ENCODE results near the gene TSGA10IP. TPM values are rescaled to one million over a fixed set of nuclear protein-coding genes. Genes with fewer than 3 reads are reported as not detected.

Gene TSGA10IP
- total RNA-seq, 4 donors from 2014 or later, result not detected

DNA sequence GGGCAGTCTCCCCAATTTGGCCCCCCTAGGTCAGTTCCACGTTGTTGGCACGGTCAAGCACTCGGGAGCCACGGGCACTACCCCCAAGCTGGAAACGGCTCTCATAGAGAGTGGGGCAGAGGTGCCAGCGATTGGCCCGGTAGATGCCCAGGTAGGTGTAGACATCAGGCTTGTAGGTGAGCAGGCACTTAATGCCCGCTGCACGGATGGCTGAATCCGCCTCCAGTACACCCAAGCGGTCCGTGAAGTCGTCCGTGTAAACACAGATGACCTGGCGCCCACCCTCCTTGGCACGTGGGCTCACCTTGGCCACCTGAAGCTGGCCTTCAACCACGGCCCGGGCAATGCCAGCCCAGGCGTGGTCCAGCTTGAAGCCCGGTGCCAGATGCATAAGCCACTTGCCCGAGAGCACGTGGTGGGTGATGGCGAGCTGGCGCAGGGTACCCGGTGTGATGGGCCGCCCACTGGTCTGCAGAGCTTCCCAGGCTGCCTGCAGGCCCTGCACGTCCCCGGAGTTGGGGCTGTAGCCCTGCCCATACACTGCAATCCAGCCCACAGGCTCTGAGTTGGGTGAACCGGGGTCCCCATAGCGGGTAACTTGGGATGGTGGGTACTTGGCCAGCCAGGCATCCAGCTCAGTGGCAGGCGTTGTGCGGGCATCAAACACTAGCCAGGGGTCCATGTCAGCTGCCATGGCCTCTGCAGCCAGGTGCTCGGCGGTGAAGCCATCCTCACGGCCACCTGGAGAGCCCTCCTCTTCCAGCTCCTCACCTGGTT is 27.7 kb upstream of the TSGA10IP start:
- H3K36me3 ChIP-seq, result peaks cover 0 to 29% of the 10 kb centered on the region in 2 donors
- TF ChIP-seq, protein P1, sequence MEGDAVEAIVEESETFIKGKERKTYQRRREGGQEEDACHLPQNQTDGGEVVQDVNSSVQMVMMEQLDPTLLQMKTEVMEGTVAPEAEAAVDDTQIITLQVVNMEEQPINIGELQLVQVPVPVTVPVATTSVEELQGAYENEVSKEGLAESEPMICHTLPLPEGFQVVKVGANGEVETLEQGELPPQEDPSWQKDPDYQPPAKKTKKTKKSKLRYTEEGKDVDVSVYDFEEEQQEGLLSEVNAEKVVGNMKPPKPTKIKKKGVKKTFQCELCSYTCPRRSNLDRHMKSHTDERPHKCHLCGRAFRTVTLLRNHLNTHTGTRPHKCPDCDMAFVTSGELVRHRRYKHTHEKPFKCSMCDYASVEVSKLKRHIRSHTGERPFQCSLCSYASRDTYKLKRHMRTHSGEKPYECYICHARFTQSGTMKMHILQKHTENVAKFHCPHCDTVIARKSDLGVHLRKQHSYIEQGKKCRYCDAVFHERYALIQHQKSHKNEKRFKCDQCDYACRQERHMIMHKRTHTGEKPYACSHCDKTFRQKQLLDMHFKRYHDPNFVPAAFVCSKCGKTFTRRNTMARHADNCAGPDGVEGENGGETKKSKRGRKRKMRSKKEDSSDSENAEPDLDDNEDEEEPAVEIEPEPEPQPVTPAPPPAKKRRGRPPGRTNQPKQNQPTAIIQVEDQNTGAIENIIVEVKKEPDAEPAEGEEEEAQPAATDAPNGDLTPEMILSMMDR (IDR thresholded peaks at IDR 0.05), result no peak
- TF ChIP-seq POLR2AphosphoS5 (IDR thresholded peaks at IDR 0.05), result no peak
- no peak for TF ChIP-seq POLR2A (IDR thresholded peaks at IDR 0.05)
- H3K4me3 ChIP-seq, result peak overlapping the region; percentile 59 to 99
- peak overlapping the region; percentile 78 to 98 (median 97) for H3K27ac ChIP-seq
- H3K9me3 ChIP-seq, result no peaks in the 10 kb centered on the region
- H3K27me3 ChIP-seq, result no peaks in the 10 kb centered on the region
- 69% methylated on average over 6 of the region's 35 CpGs; no CpG with 5 or more reads in 1 of the 2 donors for WGBS, 2 donors (ENCODE audit: low coverage in 1 of 2)
- ATAC-seq, result no peak
- peaks cover 0 to 66% (median 42%) of the 10 kb centered on the region in 3 donors for H3K4me1 ChIP-seq

DNA sequence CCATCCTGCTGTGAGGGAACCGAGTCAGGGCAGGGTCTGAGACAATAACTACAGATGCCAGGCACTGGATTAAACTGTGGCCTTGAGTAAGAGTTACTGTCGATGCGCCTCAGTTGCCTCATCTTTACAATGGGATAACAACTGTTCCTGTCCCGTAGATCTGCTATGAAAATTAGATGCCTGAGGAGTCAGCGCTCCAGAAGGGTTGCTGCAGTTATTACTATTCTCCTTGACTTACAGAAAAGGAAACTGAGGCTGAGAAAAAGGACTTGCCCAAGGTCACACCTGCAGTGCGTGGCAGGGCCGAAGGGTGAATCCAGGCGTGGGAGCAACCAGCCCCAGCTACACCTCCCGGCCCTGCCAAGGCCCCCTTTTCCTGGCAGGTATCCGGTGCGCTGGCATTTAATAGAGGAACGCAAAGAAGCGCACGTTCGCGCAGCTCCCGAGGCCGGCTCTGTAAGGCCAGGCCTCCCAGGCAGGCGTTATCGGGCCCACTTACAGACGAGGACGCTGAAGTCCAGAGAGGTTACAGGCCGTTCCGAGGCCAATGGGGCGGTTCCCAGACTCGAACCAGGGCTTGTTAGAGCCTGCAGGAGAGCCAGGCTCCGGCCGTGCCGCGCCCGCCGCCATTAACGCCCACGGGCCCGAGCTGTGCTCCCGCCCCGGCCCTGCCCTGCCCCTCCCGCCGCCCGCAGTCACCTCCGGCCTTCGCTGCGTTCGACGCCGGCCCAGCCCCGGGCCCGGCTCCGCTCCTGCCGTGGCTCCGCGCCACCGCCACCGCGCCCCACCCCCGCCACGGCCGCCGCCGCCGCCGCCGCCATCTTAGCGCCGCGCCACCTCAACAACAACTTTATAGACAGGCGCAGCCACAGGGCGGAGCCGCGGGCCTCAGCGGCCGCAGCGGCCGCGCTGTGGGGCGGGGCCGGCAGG is 26.8 kb upstream of the TSGA10IP start, which contains the start of gene C11orf68:
Gene C11orf68, minus strand, starts transcription at position 852 of the 930 bp plus-strand sequence. Its CDS starts 31 bp downstream, at position 821.
- H3K36me3 ChIP-seq, result peaks cover 0 to 38% of the 10 kb centered on the region in 2 donors
- H3K27me3 ChIP-seq, result no peaks in the 10 kb centered on the region
- ATAC-seq, result peak; percentile 79
- H3K27ac ChIP-seq, result peak within 1 kb of the TSS; percentile 78 to 98 (median 97)
- peak within 1 kb of the TSS; percentile 88 to 99 for H3K4me3 ChIP-seq
- H3K9me3 ChIP-seq, result no peaks in the 10 kb centered on the region
- WGBS, 2 donors (ENCODE audit: low coverage in 1 of 2), result 2 to 37% methylated on average over 3 to 6 of the region's 77 CpGs
- H3K4me1 ChIP-seq, result peaks cover 0 to 59% (median 42%) of the 10 kb centered on the region in 3 donors
- TF ChIP-seq POLR2AphosphoS5 (IDR thresholded peaks at IDR 0.05) (peak; percentile 28), EP300 (IDR thresholded peaks at IDR 0.05) (no peak), POLR2A (IDR thresholded peaks at IDR 0.05) (peak in 1 of 2 donors; percentile 41)
- TF ChIP-seq, protein P1 (IDR thresholded peaks at IDR 0.05), result peak in 1 of 4 experiments; percentile 5

DNA sequence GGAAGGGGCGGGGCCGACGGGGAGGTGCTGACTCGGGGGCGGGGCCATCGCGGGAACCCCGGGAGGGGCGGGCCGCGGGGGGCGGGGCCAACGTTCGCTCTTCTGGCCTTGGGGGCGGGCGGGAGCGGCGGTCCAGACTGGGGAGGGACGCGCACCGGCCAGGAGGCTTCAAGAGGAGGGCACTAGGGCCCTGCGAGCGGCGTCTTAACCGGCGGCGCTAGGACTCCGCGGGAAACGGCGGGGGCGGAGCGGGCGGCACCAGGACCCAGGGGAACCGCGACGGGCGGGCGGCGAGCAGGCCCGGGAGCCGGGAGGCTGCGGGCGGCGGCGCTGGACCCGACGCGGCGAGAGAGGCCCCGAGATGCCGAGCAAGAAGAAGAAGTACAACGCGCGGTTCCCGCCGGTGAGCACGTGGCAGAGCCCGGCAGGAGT is 26.1 kb upstream of the TSGA10IP start, which contains the start of gene DRAP1:
Gene DRAP1, plus strand, starts transcription at position 286 of the 432 bp plus-strand sequence. Its CDS starts 76 bp downstream, at position 362.
- Histone ChIP-seq H3K36me3 (peaks cover 0 to 42% of the 10 kb centered on the region in 2 donors), H3K4me3 (peak within 1 kb of the TSS; percentile 88 to 99), H3K27ac (peak within 1 kb of the TSS; percentile 78 to 98 (median 97)), H3K27me3 (no peaks in the 10 kb centered on the region), H3K9me3 (no peaks in the 10 kb centered on the region), H3K4me1 (peaks cover 0 to 58% (median 42%) of the 10 kb centered on the region in 3 donors)
- no CpG with 5 or more reads among the region's 59 CpGs for WGBS, 2 donors (ENCODE audit: low coverage in 1 of 2)
- ATAC-seq, result peak; percentile 94
- TF ChIP-seq POLR2AphosphoS5 (IDR thresholded peaks at IDR 0.05), result peak; percentile 77
- TF ChIP-seq EP300 (IDR thresholded peaks at IDR 0.05), result no peak
- TF ChIP-seq POLR2A (IDR thresholded peaks at IDR 0.05), result peak; percentile 68 to 72
- TF ChIP-seq, protein P1 (IDR thresholded peaks at IDR 0.05), result no peak

DNA sequence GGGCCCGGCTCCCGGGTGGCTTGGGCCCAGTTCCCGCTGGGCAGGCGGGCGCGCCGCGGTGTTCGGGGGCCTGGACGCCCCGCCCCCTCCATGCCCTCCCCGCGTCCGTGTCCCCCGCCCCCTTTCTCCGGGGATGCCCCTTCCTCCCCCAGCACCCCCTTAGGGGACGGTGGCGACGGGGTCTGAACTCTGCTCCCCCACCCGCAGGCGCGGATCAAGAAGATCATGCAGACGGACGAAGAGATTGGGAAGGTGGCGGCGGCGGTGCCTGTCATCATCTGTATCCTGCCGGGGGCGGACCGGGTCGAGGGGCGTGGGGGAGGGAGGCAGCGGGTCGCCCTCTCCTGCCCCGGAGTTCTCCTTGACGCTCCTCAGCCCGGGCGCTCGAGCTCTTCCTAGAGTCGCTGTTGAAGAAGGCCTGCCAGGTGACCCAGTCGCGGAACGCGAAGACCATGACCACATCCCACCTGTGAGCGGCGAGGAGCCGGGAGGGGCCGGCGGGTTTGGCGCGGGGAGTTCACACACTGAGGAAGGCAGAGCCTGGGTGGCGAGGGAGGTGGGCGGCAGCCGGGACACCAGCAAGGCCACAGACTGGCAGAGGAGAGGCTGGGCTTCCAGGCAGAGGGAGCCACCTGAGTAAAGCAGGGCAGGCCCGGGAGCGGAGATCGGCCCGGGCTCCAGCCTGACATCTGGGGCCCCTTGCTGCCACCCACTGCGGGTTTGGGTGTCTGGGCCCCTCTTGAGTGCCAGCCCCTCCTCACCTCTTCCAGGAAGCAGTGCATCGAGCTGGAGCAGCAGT is 25.5 kb upstream of the TSGA10IP start:
- no peak for TF ChIP-seq EP300 (IDR thresholded peaks at IDR 0.05)
- no peak for TF ChIP-seq POLR2A (IDR thresholded peaks at IDR 0.05)
- TF ChIP-seq POLR2AphosphoS5 (IDR thresholded peaks at IDR 0.05), result no peak
- TF ChIP-seq, protein P1 (IDR thresholded peaks at IDR 0.05), result no peak
- Histone ChIP-seq H3K4me3 (peak overlapping the region; percentile 88 to 99), H3K36me3 (peaks cover 0 to 42% of the 10 kb centered on the region in 2 donors), H3K27ac (peak overlapping the region; percentile 73 to 98 (median 96)), H3K9me3 (no peaks in the 10 kb centered on the region), H3K4me1 (peaks cover 0 to 52% (median 42%) of the 10 kb centered on the region in 3 donors), H3K27me3 (no peaks in the 10 kb centered on the region)
- ATAC-seq, result peak; percentile 24
- WGBS, 2 donors (ENCODE audit: low coverage in 1 of 2), result no CpG with 5 or more reads among the region's 60 CpGs

Measured in gastroesophageal sphincter (tissue), 4 donors.